ENCODE measurements around the gene IKZF4.

DNA sequence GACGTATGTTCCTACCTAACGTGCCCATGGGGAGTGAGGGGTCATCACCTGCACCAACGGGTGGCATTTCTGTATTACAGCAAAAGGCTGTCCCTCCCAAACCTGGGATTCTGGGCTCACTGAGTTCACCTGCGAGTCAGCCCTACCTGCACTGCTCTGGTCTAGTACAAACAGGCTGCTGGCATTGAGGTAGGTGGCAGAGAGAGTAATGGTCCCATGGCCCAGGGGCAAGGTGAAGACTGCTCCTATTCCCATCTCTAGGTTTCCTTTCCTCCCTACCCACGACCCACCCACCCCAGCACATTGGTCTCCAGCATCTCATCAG, 23.3 kb upstream of the IKZF4 start:
- TF ChIP-seq, protein P1, sequence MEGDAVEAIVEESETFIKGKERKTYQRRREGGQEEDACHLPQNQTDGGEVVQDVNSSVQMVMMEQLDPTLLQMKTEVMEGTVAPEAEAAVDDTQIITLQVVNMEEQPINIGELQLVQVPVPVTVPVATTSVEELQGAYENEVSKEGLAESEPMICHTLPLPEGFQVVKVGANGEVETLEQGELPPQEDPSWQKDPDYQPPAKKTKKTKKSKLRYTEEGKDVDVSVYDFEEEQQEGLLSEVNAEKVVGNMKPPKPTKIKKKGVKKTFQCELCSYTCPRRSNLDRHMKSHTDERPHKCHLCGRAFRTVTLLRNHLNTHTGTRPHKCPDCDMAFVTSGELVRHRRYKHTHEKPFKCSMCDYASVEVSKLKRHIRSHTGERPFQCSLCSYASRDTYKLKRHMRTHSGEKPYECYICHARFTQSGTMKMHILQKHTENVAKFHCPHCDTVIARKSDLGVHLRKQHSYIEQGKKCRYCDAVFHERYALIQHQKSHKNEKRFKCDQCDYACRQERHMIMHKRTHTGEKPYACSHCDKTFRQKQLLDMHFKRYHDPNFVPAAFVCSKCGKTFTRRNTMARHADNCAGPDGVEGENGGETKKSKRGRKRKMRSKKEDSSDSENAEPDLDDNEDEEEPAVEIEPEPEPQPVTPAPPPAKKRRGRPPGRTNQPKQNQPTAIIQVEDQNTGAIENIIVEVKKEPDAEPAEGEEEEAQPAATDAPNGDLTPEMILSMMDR (conservative IDR thresholded peaks at IDR 0.05; ENCODE audit: low read length): no peak
- TF ChIP-seq EZH2phosphoT487 (IDR thresholded peaks at IDR 0.05; ENCODE audit: borderline replicate concordance): no peak

Data from Loucy (cell line).